ENCODE measurements around the gene TIMM10B.

DNA sequence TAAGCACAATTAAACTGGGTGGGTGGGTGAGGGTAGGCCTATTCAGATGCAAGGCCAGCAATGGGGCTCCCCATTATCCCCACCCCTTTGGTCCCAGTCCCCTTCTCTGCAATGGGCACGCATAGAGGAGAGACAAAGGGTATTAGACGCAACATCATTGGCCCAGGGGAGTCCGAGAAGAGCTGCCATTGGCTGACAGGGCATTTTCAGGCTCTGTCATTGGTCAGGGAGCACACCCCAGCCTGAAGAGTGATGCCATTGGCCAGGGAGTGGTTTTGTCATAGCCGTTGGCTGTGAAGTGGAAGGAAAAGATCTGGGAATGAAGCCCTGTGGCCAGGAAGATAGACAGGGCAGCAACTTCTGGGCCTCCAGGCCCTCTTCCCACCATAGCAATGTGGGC, 4.7 kb upstream of the TIMM10B start:
- TF ChIP-seq, protein P1, sequence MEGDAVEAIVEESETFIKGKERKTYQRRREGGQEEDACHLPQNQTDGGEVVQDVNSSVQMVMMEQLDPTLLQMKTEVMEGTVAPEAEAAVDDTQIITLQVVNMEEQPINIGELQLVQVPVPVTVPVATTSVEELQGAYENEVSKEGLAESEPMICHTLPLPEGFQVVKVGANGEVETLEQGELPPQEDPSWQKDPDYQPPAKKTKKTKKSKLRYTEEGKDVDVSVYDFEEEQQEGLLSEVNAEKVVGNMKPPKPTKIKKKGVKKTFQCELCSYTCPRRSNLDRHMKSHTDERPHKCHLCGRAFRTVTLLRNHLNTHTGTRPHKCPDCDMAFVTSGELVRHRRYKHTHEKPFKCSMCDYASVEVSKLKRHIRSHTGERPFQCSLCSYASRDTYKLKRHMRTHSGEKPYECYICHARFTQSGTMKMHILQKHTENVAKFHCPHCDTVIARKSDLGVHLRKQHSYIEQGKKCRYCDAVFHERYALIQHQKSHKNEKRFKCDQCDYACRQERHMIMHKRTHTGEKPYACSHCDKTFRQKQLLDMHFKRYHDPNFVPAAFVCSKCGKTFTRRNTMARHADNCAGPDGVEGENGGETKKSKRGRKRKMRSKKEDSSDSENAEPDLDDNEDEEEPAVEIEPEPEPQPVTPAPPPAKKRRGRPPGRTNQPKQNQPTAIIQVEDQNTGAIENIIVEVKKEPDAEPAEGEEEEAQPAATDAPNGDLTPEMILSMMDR (IDR thresholded peaks at IDR 0.05): no peak
- TF ChIP-seq POLR2A (IDR thresholded peaks at IDR 0.05): no peak
- TF ChIP-seq POLR2AphosphoS5 (IDR thresholded peaks at IDR 0.05): no peak
